ENCODE results near the gene XRRA1.
"Not testable (repeated sequence)": the region's sequence is repeated elsewhere in the genome, so short reads cannot be mapped to it uniquely, and the experiment has no call there.

XRRA1 gene

DNA sequence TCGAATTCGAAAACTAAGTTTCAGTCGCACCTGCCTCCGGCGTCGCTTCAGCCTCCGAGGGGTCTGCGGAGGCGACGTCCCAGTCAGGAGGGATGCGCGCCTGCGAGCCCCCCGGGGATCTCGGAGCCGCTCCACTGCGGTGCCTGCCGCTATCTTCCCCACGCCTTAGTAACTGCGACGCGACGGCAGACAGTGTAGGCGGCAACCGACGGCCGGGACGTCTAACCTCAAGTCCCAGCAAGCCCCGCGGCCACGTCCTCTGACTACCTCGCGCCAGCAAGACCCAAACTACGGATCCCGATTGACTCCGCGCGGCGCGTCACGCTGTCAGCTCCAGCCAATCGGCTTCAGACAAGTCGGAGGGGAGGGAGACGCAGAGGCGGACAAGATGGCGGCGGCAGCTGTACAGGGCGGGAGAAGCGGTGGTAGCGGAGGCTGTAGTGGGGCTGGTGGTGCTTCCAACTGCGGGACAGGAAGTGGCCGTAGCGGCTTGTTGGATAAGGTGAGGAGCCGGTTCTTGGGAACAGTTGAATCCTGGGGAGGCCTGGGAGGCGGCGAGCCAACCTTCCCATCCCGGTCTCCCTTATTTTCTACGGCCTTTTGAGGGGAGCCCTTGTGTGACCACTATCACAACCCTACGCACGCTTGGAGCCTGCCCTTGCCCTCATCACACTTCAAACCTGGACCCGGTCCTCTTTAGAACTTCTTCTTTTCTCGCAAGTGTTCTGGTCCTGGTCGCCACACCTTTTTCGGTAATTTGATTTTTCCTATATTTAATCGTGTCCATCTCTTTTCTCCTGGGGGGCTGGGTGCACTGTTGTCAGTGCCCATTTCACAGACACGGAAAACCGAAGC, at the start of gene XRRA1, which contains the start of gene SPCS2:
XRRA1 (minus strand) TSS at position 194 of the 855 bp plus-strand sequence. CDS start 8,213 bp downstream, outside the sequence.
SPCS2 (plus strand) TSS at position 369 of the 855 bp plus-strand sequence; CDS start at position 389, 20 bp downstream.
- peak within 1 kb of the TSS; percentile 97 for H3K4me3 ChIP-seq (replicated peaks; ENCODE audit: low read depth, low read length)
- peak; percentile 99 for DNase-seq (ENCODE audit: low read depth)
- no peak for TF ChIP-seq CTCF (IDR thresholded peaks at IDR 0.05; ENCODE audit: low read length, missing control alignments)

- TF ChIP-seq CTCF (IDR thresholded peaks at IDR 0.05; ENCODE audit: low read length, missing control alignments) = no peak
- DNase-seq (ENCODE audit: low read depth) = no peak
- no peak overlapping the region for H3K4me3 ChIP-seq (replicated peaks; ENCODE audit: low read depth, low read length)
These were observed 44.0 kb upstream of the XRRA1 start for GRCh38 chr11:74992852-74993251.

DNA sequence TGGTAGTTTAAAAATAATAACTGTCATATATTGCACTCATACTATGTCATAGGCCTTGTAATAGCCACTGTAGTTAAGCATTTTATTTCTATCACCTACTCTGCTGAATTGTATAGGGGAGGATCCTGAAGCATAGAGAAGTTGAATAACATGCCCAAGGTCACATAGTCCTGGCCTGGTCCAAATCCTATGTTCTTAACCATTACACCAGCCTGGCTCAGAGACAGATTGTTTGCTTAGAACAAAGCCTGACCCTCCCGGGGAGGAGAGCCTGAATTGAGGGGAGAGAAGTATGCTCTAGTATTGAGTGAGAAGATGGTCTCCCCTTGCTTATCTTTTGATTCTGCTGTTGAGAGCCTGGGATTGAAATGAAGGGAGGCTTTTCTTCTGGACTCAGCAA, 42.0 kb upstream of the XRRA1 start:
- no peak overlapping the region for H3K4me3 ChIP-seq (replicated peaks; ENCODE audit: low read depth, low read length)
- no peak for DNase-seq (ENCODE audit: low read depth)
- TF ChIP-seq CTCF (IDR thresholded peaks at IDR 0.05; ENCODE audit: low read length, missing control alignments) = no peak

- not testable (repeated sequence) for DNase-seq (ENCODE audit: low read depth); H3K4me3 ChIP-seq (replicated peaks; ENCODE audit: low read depth, low read length)
These were observed 41.3 kb upstream of the XRRA1 start for GRCh38 chr11:74990150-74990549.

DNA sequence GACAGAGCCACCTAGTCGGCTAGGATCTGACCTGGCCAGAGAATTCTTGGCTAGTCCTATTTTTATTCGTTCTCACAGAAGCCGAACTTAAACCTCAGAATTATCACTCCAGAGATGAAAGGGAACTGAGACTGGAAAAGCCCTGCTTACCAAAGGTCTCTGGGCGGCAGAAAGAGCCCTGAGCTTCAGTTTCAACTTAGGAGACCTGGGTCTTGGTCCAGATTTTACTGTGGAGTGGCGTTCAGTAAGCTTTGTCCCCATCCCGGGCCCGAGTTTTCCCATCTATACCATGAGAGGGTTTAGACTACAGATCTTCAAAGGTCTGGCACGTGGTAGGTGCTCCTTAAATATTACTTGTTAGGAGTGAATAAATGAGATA, 40.4 kb upstream of the XRRA1 start:
- peak; percentile 22 for DNase-seq (ENCODE audit: low read depth)
- H3K4me3 ChIP-seq (replicated peaks; ENCODE audit: low read depth, low read length) = peak overlapping the region; percentile 81
- TF ChIP-seq CTCF (IDR thresholded peaks at IDR 0.05; ENCODE audit: low read length, missing control alignments) = no peak

DNA sequence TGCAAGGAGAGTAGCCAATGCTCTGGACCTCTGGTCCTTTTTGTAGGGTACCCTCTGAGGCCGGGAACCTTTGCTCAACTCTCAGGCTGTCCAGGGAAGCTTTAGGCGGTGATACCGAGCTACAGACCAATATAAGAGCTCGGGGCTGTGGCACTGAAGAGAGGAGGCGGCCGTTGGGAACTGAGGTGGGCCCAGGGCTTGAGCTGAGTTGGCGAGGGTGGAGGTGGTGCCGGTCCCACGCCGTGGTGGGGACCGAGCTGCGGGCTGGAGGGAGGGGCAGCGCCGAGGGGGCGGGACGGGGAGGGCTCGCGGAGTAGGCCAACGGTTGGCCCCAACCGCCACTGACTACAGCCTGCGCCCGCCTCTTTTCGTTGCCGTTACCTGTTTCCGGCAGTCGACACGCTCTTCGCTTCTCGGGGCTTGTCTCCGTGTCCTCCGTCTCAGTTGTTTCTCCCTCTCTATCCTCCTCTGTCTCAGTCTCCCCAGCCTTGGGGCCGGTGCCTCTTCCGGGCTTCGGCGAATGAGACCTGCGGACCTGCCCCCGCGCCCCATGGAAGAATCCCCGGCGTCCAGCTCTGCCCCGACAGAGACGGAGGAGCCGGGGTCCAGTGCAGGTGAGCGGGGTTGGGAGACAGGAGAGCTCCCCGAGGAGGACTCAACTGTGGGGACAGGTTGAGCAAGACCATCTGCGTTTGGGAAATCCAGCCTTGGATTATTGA, 39.8 kb upstream of the XRRA1 start, which contains the start of gene NEU3:
NEU3 (plus strand) TSS at position 393 of the 719 bp plus-strand sequence; CDS start at position 521, 128 bp downstream.
- peak within 1 kb of the TSS; percentile 81 for H3K4me3 ChIP-seq (replicated peaks; ENCODE audit: low read depth, low read length)
- peak; percentile 70 for DNase-seq (ENCODE audit: low read depth)
- TF ChIP-seq CTCF (IDR thresholded peaks at IDR 0.05; ENCODE audit: low read length, missing control alignments) = no peak

- H3K4me3 ChIP-seq (replicated peaks; ENCODE audit: low read depth, low read length) = no peak overlapping the region
- no peak for DNase-seq (ENCODE audit: low read depth)
- no peak for TF ChIP-seq CTCF (IDR thresholded peaks at IDR 0.05; ENCODE audit: low read length, missing control alignments)
These were observed 35.8 kb upstream of the XRRA1 start for GRCh38 chr11:74984730-74985129.
